Glomerular visceral epithelial cell (primary cell): Measurements from ENCODE around the gene SCN5A.

ENCODE experiments used
- DNase-seq: peaks from one replicate; pipeline ENCODE4 v3.0.0-alpha.2; 2016; ENCODE audit errors: extremely low spot score

SCN5A gene

GRCh38 chr3:38542401-38543298 is 106.8 kb downstream of the SCN5A start:
- peak; percentile 62 for DNase-seq

DNA sequence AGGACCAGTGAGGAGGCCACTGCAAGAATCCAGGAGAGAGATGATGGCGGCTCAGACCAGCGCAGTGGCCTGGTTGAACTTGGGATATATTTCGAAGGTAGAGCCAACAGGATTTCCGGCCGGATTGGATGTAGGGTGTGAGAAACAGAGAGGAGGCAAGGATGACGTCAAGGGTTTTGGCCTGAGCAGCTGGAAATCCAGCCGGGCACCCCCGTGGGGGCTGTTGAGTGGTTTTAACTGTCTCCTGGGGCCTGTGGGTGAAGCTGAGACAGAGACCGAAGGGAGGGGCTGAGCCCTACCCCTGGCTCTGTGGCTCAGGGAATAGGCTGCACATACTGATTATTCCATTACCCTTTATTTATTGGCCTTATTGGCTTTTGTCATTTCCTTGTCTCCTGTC is 107.7 kb downstream of the SCN5A start:
- DNase-seq = no peak

- no peak for DNase-seq
These were observed 110.6 kb downstream of the SCN5A start for GRCh38 chr3:38538773-38539353.

DNA sequence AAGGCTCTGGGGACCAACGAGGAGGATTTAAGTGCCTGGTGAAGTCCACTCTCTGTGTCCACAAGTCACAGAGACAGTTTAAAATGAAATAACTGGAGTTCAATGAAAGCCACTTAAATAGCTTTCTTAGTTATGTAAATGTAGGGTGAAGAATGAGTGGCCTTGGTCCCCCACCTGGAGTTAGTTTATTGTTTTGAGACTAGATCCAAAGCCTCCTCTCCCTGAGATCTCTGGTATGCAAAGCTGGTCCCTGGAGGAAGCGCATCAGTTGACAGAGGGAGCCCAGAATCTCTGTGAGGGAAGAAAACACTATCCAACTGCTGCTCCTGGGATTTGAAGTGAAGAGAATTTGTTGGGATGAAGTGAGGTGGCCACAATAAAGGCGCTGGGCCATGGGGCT is 112.8 kb downstream of the SCN5A start:
- no peak for DNase-seq

DNA sequence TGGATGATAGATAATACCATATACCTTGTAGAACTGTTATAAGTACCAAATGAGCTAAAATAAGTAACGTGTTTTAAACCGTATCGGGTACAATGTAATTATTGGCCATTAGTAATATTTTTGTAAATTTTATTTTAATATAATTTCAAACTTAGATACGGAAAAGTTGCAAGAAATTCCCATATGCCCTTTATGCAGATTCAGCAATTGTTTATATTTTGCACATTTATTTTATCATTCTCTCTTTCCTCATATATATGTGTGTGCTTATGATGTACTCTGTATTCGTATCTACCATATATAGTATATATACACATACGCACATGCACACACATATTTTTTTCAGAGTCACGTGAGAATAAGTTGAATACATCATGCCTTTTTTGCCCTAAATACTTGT is 114.9 kb downstream of the SCN5A start:
- no peak for DNase-seq

DNA sequence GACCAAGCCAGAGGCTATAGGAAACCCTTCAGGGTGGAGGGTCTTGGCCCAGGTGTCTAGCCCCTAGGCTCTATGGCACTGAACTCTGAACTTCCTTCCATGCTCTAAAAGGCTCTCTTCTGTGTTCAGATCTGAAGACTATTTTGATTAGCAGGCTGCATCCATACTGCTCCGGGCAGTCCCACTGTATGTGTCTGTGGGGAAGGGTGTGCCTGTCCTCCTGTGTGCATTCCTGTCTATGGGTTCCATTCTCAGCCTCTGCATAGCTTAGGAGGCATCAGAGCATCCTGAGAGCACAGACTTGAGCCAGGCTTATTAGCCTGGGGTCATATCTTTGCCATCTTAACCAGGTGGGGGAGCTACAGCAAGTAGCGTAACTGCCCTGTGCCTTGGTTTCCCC is 115.3 kb downstream of the SCN5A start:
- no peak for DNase-seq

GRCh38 chr3:38533285-38533976 is 116.1 kb downstream of the SCN5A start:
- no peak for DNase-seq

DNA sequence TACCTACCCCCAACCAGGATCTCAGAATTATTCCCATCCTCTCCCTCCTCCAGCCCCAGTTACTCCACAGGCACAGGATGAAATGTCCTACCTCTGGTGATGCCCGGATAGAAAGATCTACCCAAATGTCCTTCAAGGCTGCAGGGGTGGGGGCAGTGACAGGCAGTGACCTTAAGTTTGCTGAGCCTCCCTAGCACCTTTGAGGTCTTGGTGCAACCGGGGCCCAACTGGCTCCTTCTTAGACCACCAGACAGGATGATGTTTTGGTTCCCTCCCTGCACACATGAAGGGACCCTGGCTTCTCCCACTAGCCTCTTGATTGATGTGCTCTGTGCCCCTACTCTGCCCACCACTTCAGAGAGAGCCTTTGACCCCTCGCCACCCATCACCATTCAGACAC is 117.0 kb downstream of the SCN5A start:
- no peak for DNase-seq

DNA sequence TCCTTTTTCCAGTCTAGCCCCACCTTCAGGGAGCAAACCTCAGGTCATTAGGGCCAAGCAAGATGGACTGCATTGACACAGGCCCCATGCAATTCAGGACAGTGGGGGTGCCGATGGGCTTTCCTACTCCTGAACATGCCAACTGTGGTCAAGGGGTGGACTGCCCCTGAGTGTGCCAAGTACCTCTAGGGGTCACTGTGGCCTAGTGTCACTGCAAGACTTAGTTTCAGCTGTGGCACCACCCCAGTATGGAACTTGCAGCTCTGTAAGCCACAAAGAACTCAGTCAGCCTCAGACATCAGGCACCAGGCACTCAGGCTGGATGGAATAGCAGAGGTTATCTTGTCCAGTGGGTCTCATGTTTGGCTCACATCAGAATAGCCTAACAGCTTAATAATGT is 121.0 kb downstream of the SCN5A start:
- DNase-seq = no peak

GRCh38 chr3:38526792-38527191 is 122.7 kb downstream of the SCN5A start:
- DNase-seq = no peak

DNA sequence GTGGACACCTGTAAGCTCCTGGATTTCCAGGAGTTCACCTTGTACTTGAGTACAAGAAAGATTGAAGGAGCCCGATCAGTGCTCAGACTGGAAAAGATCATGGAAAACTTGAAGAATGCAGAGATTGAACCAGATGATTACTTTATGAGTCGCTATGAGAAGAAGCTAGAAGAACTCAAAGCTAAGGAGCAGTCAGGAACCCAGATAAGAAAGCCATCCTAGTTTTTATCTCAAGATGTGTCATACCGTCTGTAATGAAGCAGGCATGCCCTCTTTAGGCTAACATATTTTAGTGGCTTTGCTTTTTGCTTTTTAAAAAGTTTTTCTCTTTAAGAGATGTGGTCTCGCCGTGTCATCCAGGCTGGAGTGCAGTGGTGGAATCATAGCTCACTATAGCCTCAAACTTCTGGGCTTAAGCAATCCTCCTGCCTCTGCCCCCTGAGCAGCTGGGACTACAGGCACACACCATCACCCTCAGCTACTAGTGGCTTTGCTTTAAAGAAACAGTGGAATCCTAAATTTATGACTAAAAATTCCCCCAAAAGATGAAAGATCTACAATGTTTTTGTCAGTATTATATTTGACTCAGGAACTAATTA is 125.2 kb downstream of the SCN5A start:
- no peak for DNase-seq

GRCh38 chr3:38522002-38522401 is 127.5 kb downstream of the SCN5A start:
- DNase-seq = no peak

DNA sequence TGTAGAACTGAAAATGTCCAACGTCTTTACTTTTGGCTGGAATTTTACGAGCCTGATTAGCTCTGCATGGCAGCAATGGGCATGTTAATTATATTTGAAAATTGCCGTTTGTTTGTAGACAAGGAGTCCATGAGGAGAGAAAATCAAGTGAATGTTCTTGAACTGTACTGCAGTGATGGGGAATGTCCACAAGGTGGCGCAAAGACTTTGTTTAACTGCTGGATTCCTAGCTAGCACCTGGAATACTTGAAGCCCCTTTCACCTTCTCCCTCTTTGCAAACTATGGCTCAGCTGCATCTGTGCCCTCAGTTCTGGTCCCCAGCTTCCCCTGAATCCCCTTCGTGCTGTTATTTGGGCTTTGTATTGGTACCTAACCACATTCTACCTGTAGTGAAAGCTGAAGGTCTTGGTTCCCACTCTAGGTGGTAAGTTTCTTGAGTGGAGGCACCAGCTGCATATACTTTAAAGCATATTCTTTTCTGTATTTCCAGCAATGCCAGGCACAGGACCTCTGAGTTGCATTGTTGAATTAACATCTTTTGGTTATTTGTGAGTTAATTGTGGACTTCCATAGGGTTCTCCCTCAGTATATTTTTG is 128.0 kb downstream of the SCN5A start:
- peak; percentile 68 for DNase-seq

GRCh38 chr3:38519651-38520050 is 129.8 kb downstream of the SCN5A start:
- no peak for DNase-seq

- DNase-seq = no peak
These were observed 130.5 kb downstream of the SCN5A start for GRCh38 chr3:38519000-38519399.

DNA sequence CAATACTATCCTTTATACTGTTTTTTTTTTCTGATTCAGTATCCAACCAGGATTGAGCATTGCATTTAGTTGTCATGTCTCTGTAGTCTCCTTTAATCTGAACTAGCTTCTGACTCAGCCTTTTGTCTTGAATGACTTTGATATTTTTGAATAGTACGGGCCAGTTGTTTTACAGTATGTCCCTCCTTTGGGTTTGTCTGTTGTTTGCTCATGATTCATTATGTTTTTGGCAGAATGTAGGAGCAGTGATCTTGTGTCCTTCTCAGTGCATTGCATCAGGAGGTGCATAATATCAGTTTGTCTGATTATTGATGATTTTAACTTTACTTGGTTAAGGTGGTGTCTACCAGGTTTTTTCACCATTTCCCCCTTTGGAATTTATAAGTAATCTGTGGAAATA is 132.8 kb downstream of the SCN5A start:
- DNase-seq = no peak

- no peak for DNase-seq
These were observed 134.1 kb downstream of the SCN5A start for GRCh38 chr3:38515367-38515766.

DNA sequence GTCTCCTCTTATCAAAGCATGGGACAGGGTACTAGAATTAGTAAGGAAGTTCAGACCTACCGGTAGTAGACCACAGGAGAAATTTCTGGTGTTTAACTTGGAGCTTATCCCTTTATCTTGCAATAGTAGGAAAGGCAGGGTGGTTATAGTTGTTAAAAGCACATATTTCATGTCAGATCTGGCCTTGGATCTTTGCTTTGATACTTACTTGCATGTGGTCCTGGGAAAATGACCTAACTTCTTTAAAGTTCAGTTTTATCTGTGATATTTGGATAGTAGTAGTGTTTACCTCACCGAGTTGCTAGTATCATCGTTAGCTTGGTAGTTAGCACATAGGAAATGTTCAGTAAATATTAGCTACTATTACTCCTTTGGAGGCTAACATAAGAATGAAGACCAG is 137.9 kb downstream of the SCN5A start:
- DNase-seq = no peak

DNA sequence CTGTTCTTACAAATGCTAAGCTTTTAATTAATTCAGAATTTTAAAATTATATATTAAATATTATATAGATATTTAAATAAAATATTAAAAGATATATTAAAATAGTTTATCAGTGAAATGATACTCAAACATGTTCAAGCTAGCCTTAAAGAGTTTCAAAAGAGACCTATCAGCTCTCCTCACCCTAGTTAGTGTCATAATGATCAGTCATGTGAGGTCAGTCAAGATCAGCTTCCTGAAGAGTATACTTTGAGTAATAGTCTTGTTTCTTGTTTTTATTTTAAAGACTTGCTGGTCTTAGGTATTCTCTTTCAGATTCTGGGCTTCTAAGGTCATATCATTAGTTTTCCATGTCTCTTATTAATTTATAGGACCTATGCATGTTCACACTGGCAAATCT is 138.9 kb downstream of the SCN5A start:
- DNase-seq = no peak

GRCh38 chr3:38509732-38510131 is 139.8 kb downstream of the SCN5A start:
- DNase-seq = no peak

DNA sequence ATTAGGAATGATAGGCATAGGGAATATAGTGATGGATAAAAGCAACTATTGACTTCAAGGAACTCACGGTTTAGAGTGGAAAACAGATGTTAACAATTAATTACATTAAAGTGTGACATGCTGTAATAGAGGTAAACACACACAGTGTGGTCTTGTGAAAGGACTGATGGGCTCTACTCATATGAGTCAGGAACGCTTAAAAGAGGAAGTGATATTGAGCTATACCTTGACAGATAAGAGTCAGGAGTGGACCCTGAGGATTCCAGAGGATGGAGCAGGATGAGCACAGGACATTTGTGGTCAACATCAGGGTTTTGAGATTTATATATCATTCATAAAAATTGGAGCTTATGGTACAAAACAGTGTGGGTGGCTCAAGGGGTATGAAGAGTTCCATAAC is 142.4 kb downstream of the SCN5A start:
- no peak for DNase-seq
